IMR-90 (cell line): ENCODE measurements around the gene FBXO33. TPM values are rescaled to one million over a fixed set of nuclear protein-coding genes. Genes with fewer than 3 reads are reported as not detected.

Experiments
- ATAC-seq: fragments of 200-7000 bp; cut with Tn5 transposase; 2 replicates; pipeline ENCODE4 v1.9.1; 2020; ENCODE audit warnings: low read depth, mild to moderate bottlenecking, moderate library complexity
- BruUV-seq: library from RNA; stranded (reverse); fragments of 400-500 nt; replicated peaks from 2 replicates; lab custom pipeline; 2021; lab: Mats Ljungman, UMichigan
- CTCF ChIA-PET: fragments of 300-600 bp; formaldehyde crosslinking; extraction: SDS; loops from one replicate; lab custom pipeline; 2021; ENCODE audit warnings: antibody characterized with exemption; lab: Yijun Ruan, JAX
- POLR2A ChIA-PET: fragments of 300-600 bp; sonication (Branson Sonifier 250); formaldehyde crosslinking; loops from one replicate; lab custom pipeline; 2022; ENCODE audit warnings: antibody characterized with exemption; ENCODE audit not compliant: unreplicated experiment; lab: Charles Lee
- DNase-seq: peaks from one replicate; pipeline ENCODE4 v3.0.0; 2013
- H2AFZ ChIP-seq: replicated peaks from 2 replicates; pipeline ENCODE3; 2013; ENCODE audit warnings: low read length, mild to moderate bottlenecking; ENCODE audit not compliant: poor library complexity
- H2AK5ac ChIP-seq: 2 replicates; pipeline ENCODE4 v1.6.1; 2013; ENCODE audit warnings: low read depth, low read length, inconsistent platforms
- H2AK9ac ChIP-seq: replicated peaks from 2 replicates; pipeline ENCODE3; 2013; ENCODE audit warnings: mild to moderate bottlenecking, low read depth, low read length, moderate library complexity; ENCODE audit not compliant: poor library complexity
- H2BK120ac ChIP-seq: 2 replicates; pipeline ENCODE4 v1.6.1; 2013; ENCODE audit warnings: low read depth, low read length, inconsistent platforms
- H2BK15ac ChIP-seq: 3 replicates; pipeline ENCODE4 v1.6.1; 2013; ENCODE audit warnings: low read depth, low read length, inconsistent platforms
- H2BK20ac ChIP-seq: 2 replicates; pipeline ENCODE4 v1.6.1; 2013; ENCODE audit warnings: low read depth, mild to moderate bottlenecking, inconsistent platforms, low read length, moderate library complexity
- H2BK5ac ChIP-seq: 2 replicates; pipeline ENCODE4 v1.6.1; 2013; ENCODE audit warnings: mild to moderate bottlenecking, low read depth, low read length, inconsistent platforms; ENCODE audit not compliant: poor library complexity, severe bottlenecking
- H3K14ac ChIP-seq: replicated peaks from 2 replicates; pipeline ENCODE4 v1.6.1; 2013; ENCODE audit warnings: low read depth, low read length, inconsistent platforms
- H3K18ac ChIP-seq: 2 replicates; pipeline ENCODE4 v1.6.1; 2013; ENCODE audit warnings: low read depth, low read length, control low read depth
- H3K23ac ChIP-seq: 2 replicates; pipeline ENCODE4 v1.6.1; 2013; ENCODE audit warnings: low read depth, low read length, inconsistent platforms
- H3K27ac ChIP-seq: 2 replicates; pipeline ENCODE4 v1.5.1; 2013; ENCODE audit warnings: mild to moderate bottlenecking, control low read depth, low read length; ENCODE audit not compliant: insufficient read depth
- H3K27me3 ChIP-seq: 2 replicates; pipeline ENCODE4 v1.6.1; 2013; ENCODE audit warnings: low read length; ENCODE audit not compliant: control insufficient read depth, insufficient read depth
- H3K36me3 ChIP-seq: 2 replicates; pipeline ENCODE4 v1.6.1; 2013; ENCODE audit warnings: low read length, mixed read lengths; ENCODE audit not compliant: control insufficient read depth, insufficient read depth
- H3K4ac ChIP-seq: 2 replicates; pipeline ENCODE4 v1.6.1; 2013; ENCODE audit warnings: low read depth, low read length, inconsistent platforms
- H3K4me1 ChIP-seq: 2 replicates; pipeline ENCODE4 v1.6.1; 2013; ENCODE audit warnings: low read length, mixed read lengths; ENCODE audit not compliant: control insufficient read depth, insufficient read depth
- H3K4me2 ChIP-seq: 2 replicates; pipeline ENCODE4 v1.6.1; 2013; ENCODE audit warnings: low read depth, mild to moderate bottlenecking, control low read depth, low read length, moderate library complexity
- H3K4me3 ChIP-seq: 2 replicates; pipeline ENCODE4 v1.5.1; 2013; ENCODE audit warnings: low read depth, mild to moderate bottlenecking, control low read depth, low read length, moderate library complexity; ENCODE audit not compliant: insufficient read depth
- H3K56ac ChIP-seq: 2 replicates; pipeline ENCODE4 v1.6.1; 2013; ENCODE audit warnings: low read length, inconsistent platforms; ENCODE audit not compliant: insufficient read depth; ENCODE audit errors: extremely low read depth
- H3K79me1 ChIP-seq, 2 experiments: 2 replicates each; pipeline ENCODE4 v1.6.1; 2013; ENCODE audit warnings: low read length in 2 of 2, inconsistent platforms in 1 of 2, low read depth in 1 of 2
- H3K9ac ChIP-seq: 2 replicates; pipeline ENCODE4 v1.6.1; 2013; ENCODE audit warnings: low read depth, low read length, control low read depth
- H3K9me1 ChIP-seq: 2 replicates; pipeline ENCODE4 v1.6.1; 2013; ENCODE audit warnings: low read length, inconsistent platforms; ENCODE audit not compliant: insufficient read depth
- H3K9me3 ChIP-seq: 2 replicates; pipeline ENCODE4 v1.6.1; 2013; ENCODE audit warnings: low read length; ENCODE audit not compliant: control insufficient read depth, insufficient read depth
- H4K20me1 ChIP-seq: 2 replicates; pipeline ENCODE4 v1.6.1; 2013; ENCODE audit warnings: low read length, inconsistent platforms; ENCODE audit not compliant: insufficient read depth
- H4K5ac ChIP-seq: 2 replicates; pipeline ENCODE4 v1.6.1; 2013; ENCODE audit warnings: mild to moderate bottlenecking, low read depth, low read length, control low read depth
- H4K8ac ChIP-seq, 2 experiments: 2 replicates each; pipeline ENCODE4 v1.6.1; 2013; ENCODE audit warnings: low read depth in 2 of 2, low read length in 2 of 2, control low read depth in 1 of 2, inconsistent platforms in 1 of 2
- H4K91ac ChIP-seq: 2 replicates; pipeline ENCODE4 v1.6.1; 2013; ENCODE audit warnings: low read depth, low read length, inconsistent platforms; ENCODE audit not compliant: insufficient read depth
- CEBPB ChIP-seq: IDR thresholded peaks from 2 replicates; pipeline ENCODE4 v1.6.1; 2012; ENCODE audit warnings: low read depth, low read length, improper control_type of control experiment
- MAFK ChIP-seq: IDR thresholded peaks from 2 replicates; pipeline ENCODE4 v1.6.1; 2012; ENCODE audit warnings: low read depth, low read length, improper control_type of control experiment
- MAZ ChIP-seq: IDR thresholded peaks from 2 replicates; pipeline ENCODE4 v1.6.1; 2012; ENCODE audit warnings: low read depth, mild to moderate bottlenecking, low read length, improper control_type of control experiment, moderate library complexity, borderline replicate concordance
- NFE2L2 ChIP-seq: fragments of 150-350 bp; IDR thresholded peaks from 2 replicates; pipeline ENCODE4 v1.6.1; 2016; ENCODE audit warnings: low read depth, mild to moderate bottlenecking, low read length
- POLR2A ChIP-seq: IDR thresholded peaks from 2 replicates; pipeline ENCODE4 v1.6.1; 2012; ENCODE audit warnings: mild to moderate bottlenecking, low read depth, low read length
- RAD21 ChIP-seq: IDR thresholded peaks from 2 replicates; pipeline ENCODE4 v1.6.1; 2012; ENCODE audit warnings: low read length, improper control_type of control experiment
- SMC3 ChIP-seq: fragments of 150-350 bp; IDR thresholded peaks from 2 replicates; pipeline ENCODE4 v1.6.1; 2016; ENCODE audit warnings: low read depth, mild to moderate bottlenecking, antibody characterized with exemption, low read length, moderate library complexity
- USF2 ChIP-seq: fragments of 150-350 bp; IDR thresholded peaks from 2 replicates; pipeline ENCODE4 v1.6.1; 2017; ENCODE audit warnings: mild to moderate bottlenecking, antibody characterized with exemption, low read length, low read depth
- WGBS, 2 experiments: methylation state at CpG; one replicate each; pipeline versions ENCODE4 v1.1.5 to v1.1.7; 2013; ENCODE audit warnings: missing lambda C conversion rate in 2 of 2; ENCODE audit not compliant: insufficient read length in 1 of 2; ENCODE audit errors: extremely low coverage in 2 of 2; 5-methylcytosine and 5-hydroxymethylcytosine counted together
- dilution Hi-C: fragments of 300-500 bp; cut with HindIII; formaldehyde crosslinking; loops from one replicate; pipeline ENCODE4 v1.14.3; 2018; ENCODE audit warnings: low sequenced_read_pairs; ENCODE audit not compliant: unreplicated experiment
- in situ Hi-C: fragments of 300-500 bp; cut with MboI; formaldehyde crosslinking; loops from 3 replicates; pipeline ENCODE4 v1.14.3; 2019; ENCODE audit warnings: low sequenced_read_pairs, inconsistent platforms, mixed read lengths
- intact Hi-C: fragments of 100-400 bp; cut with micrococcal nuclease; formaldehyde crosslinking; loops from 2 replicates; pipeline ENCODE4 v1.10.0; 2022
- polyA plus RNA-seq, 3 experiments: library from polyadenylated mRNA; depleted of rRNA; stranded (reverse); fragments of >200 nt; gene quantifications; 2 replicates each; pipeline ENCODE4 v1.2.3, GENCODE V29; 2012; ENCODE audit warnings: low replicate concordance in 1 of 3
- total RNA-seq: library from RNA; depleted of rRNA; stranded (reverse); fragments of >200 nt; gene quantifications from 2 replicates; pipeline ENCODE4 v1.2.3, GENCODE V29; 2012
- TF ChIP-seq, protein P1 (sequence below): fragments of 150-350 bp; IDR thresholded peaks from 2 replicates; pipeline ENCODE4 v1.6.1; 2016; ENCODE audit warnings: low read depth, mild to moderate bottlenecking, low read length, moderate library complexity, borderline replicate concordance

The FBXO33 gene
- total and polyA plus RNA-seq, 2 of the 4 experiments (the other 2 are of a cell fraction), result 7.6 to 10.0 TPM

- Histone ChIP-seq H3K23ac (no peak overlapping the region), H2BK20ac (no peak overlapping the region), H4K8ac (no peak overlapping the region), H3K27me3 (no peaks in the 10 kb centered on the region), H3K14ac (no peak overlapping the region), H3K56ac (no peak overlapping the region), H2AK9ac (no peak overlapping the region), H3K79me1 (no peaks in the 10 kb centered on the region), H2AK5ac (no peak overlapping the region), H2BK15ac (no peak overlapping the region), H3K18ac (no peak overlapping the region), H4K91ac (no peak overlapping the region), H3K36me3 (no peaks in the 10 kb centered on the region), H2AFZ (no peak overlapping the region), H3K9ac (no peak overlapping the region), H3K4ac (no peak overlapping the region), H2BK120ac (no peak overlapping the region), H4K5ac (no peak overlapping the region), H3K9me3 (no peaks in the 10 kb centered on the region), H3K4me2 (no peak overlapping the region), H3K4me1 (no peaks in the 10 kb centered on the region), H3K9me1 (no peaks in the 10 kb centered on the region), H4K20me1 (no peaks in the 10 kb centered on the region), H3K4me3 (no peak overlapping the region), H2BK5ac (no peak overlapping the region), H3K27ac (no peak overlapping the region)
- ATAC-seq (no peak), DNase-seq (no peak)
- no TSS peak for BruUV-seq
- dilution Hi-C loops (no loop called here), intact Hi-C loops (no loop called here), in situ Hi-C loops (no loop called here)
- POLR2A ChIA-PET, result no interaction called here
- CTCF ChIA-PET, result no interaction called here
- no peak for TF ChIP-seq SMC3
- TF ChIP-seq USF2, result no peak
- TF ChIP-seq RAD21, result no peak
- TF ChIP-seq POLR2A, result no peak
- TF ChIP-seq NFE2L2, result no peak
- TF ChIP-seq, protein P1, sequence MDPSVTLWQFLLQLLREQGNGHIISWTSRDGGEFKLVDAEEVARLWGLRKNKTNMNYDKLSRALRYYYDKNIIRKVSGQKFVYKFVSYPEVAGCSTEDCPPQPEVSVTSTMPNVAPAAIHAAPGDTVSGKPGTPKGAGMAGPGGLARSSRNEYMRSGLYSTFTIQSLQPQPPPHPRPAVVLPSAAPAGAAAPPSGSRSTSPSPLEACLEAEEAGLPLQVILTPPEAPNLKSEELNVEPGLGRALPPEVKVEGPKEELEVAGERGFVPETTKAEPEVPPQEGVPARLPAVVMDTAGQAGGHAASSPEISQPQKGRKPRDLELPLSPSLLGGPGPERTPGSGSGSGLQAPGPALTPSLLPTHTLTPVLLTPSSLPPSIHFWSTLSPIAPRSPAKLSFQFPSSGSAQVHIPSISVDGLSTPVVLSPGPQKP, result no peak
- TF ChIP-seq MAZ, result no peak
- no peak for TF ChIP-seq MAFK
- no peak for TF ChIP-seq CEBPB
- 89% methylated on average over 4 of the region's 4 CpGs; no CpG with 5 or more reads in 1 of the 2 experiments for WGBS, 2 experiments
Observed at GRCh38 chr14:39447175-39447661, 15.0 kb upstream of the FBXO33 start.
